ENCODE measurements around the gene PSMC6. TPM values are rescaled to one million over a fixed set of nuclear protein-coding genes. Genes with fewer than 3 reads are reported as not detected.

The PSMC6 gene
- total and polyA plus RNA-seq, 12 donors = 50.6 to 235 (median 91.2) TPM

DNA sequence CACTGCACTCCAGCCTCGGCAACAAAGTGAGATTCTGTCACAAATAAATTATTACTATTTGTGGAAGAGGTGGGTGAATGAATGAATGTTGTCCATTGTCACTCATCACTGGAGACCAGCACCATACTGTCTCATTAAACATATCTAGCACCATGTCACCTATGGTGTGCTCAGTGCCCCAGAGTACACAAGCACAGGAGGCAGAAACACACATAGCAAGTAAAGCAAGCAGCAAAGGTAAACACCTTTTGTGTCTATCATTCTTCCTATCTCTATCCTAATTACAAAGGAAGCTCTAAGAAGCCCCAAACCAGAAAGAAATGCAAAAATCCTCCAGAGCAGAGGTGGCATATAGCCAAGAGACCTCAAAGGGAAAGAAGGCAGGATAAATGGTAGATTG, 20.8 kb upstream of the PSMC6 start:
- 80 to 100% (median 93%) methylated on average over 1 of the region's 1 CpG for WGBS, 4 donors
- Histone ChIP-seq H3K27ac (no peak overlapping the region), H3K9me3 (replicated peaks in 1 of 3) (peaks cover 0 to 4% (median 0%) of the 10 kb centered on the region in 3 donors), H3K27me3 (no peaks in the 10 kb centered on the region), H3K36me3 (replicated peaks in 1 of 2) (no peaks in the 10 kb centered on the region), H3K4me3 (no peak overlapping the region), H3K4me1 (replicated peaks in 1 of 2) (no peaks in the 10 kb centered on the region)
- intact Hi-C loops (cut with DNase I) = no loop called here
- DNase-seq = no peak
- TF ChIP-seq POLR2A (IDR thresholded peaks at IDR 0.05) = no peak
- TF ChIP-seq CTCF (IDR thresholded peaks at IDR 0.05) = no peak

- intact Hi-C loops (cut with DNase I) = loop anchor here in 1 of 2 donors (10.0 kb wide), 1 partner anchor 146 kb away; no protein-coding TSS in a partner anchor
- Histone ChIP-seq H3K9me3 (replicated peaks in 1 of 3) (no peaks in the 10 kb centered on the region), H3K27ac (no peak overlapping the region), H3K27me3 (no peaks in the 10 kb centered on the region), H3K4me3 (no peak overlapping the region), H3K4me1 (replicated peaks in 1 of 2) (peaks cover 5 to 31% of the 10 kb centered on the region in 2 donors), H3K36me3 (replicated peaks in 1 of 2) (no peaks in the 10 kb centered on the region)
- TF ChIP-seq POLR2A (IDR thresholded peaks at IDR 0.05) = no peak
- no peak for TF ChIP-seq CTCF (IDR thresholded peaks at IDR 0.05)
- 90 to 94% (median 92%) methylated on average over 7 of the region's 7 CpGs for WGBS, 4 donors
- no peak for DNase-seq
Observed at GRCh38 chr14:52690983-52691760, 15.8 kb upstream of the PSMC6 start.

- no peaks in the 10 kb centered on the region for H3K9me3 ChIP-seq (replicated peaks in 1 of 3)
- H3K4me3 ChIP-seq = no peak overlapping the region
- intact Hi-C loops (cut with DNase I) = loop anchor here in 1 of 2 donors (10.0 kb wide), 1 partner anchor 148 kb away; no protein-coding TSS in a partner anchor
- WGBS, 4 donors = 60 to 66% (median 63%) methylated on average over 5 of the region's 5 CpGs
- no peaks in the 10 kb centered on the region for H3K36me3 ChIP-seq (replicated peaks in 1 of 2)
- DNase-seq = peak in 6 of 7 donors; percentile 24 to 73 (median 48)
- H3K27ac ChIP-seq = no peak overlapping the region
- TF ChIP-seq POLR2A (IDR thresholded peaks at IDR 0.05) = no peak
- TF ChIP-seq CTCF (IDR thresholded peaks at IDR 0.05) = no peak
- H3K4me1 ChIP-seq (replicated peaks in 1 of 2) = peaks cover 5 to 33% of the 10 kb centered on the region in 2 donors
- no peaks in the 10 kb centered on the region for H3K27me3 ChIP-seq
Observed at GRCh38 chr14:52692248-52692962, 14.6 kb upstream of the PSMC6 start.

- 71 to 79% (median 75%) methylated on average over 3 of the region's 3 CpGs for WGBS, 4 donors
- H3K9me3 ChIP-seq (replicated peaks in 1 of 3) = no peaks in the 10 kb centered on the region
- no peak for TF ChIP-seq POLR2A (IDR thresholded peaks at IDR 0.05)
- TF ChIP-seq CTCF (IDR thresholded peaks at IDR 0.05) = no peak
- no peak overlapping the region for H3K27ac ChIP-seq
- no peak for DNase-seq
- peaks cover 5 to 33% of the 10 kb centered on the region in 2 donors for H3K4me1 ChIP-seq (replicated peaks in 1 of 2)
- H3K36me3 ChIP-seq (replicated peaks in 1 of 2) = no peaks in the 10 kb centered on the region
- intact Hi-C loops (cut with DNase I) = loop anchor here in 1 of 2 donors (10.0 kb wide), 1 partner anchor 148 kb away; no protein-coding TSS in a partner anchor
- H3K4me3 ChIP-seq = no peak overlapping the region
- no peaks in the 10 kb centered on the region for H3K27me3 ChIP-seq
Observed at GRCh38 chr14:52693036-52693435, 14.0 kb upstream of the PSMC6 start.
